ENCODE data around the gene SGO2.
A peak's percentile ranks its signal among the peaks of the same experiment; 100 is the strongest.
"Not testable (repeated sequence)": the region's sequence is repeated elsewhere in the genome, so short reads cannot be mapped to it uniquely, and the experiment has no call there.

SGO2 gene

DNA sequence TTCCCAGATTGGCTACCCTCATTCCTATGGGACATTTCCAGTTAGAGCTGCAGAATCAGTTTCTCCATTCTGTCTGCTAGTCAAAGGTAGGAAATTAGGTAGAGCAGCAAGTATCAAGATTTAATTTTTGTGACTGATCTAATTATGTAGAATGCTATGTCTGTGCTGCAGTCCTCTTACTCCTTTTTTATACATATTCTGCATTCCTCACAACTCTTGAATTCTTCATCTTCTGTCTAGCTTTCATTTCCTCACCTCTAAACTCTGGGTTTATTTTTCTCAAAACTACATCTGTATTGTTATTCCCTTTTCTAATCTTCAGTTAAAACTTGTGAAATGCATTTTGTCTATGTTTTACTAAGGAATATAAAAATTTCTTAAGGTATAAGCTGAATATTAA lies 8.6 kb downstream of the SGO2 start:
- TF ChIP-seq ISL1 (CRISPR knock-in tag; IDR thresholded peaks at IDR 0.05) (peak; percentile 53), OSR1 (CRISPR knock-in tag; IDR thresholded peaks at IDR 0.05) (no peak), SNAI2 (CRISPR knock-in tag; IDR thresholded peaks at IDR 0.05) (no peak)
- ATAC-seq: peak; percentile 58

DNA sequence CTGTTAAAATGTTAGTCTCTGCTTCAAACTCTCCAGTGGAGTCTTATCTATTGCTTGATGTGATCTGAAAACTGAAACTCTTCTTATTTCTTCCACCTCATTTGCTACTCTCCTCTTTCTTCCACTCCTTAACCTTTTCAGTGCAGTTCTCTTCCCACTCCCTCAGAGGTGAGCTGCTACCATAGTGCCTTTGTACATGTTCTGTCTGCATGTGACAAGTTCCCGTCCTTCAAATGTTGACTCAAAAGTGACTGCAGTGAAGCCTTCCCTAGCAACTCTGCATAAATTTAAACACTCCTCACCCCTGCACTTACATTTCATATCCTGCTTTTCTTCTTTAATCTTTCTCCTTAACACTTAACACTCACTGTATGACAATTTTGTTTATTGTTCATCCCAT lies 12.1 kb downstream of the SGO2 start:
- TF ChIP-seq, protein P1, sequence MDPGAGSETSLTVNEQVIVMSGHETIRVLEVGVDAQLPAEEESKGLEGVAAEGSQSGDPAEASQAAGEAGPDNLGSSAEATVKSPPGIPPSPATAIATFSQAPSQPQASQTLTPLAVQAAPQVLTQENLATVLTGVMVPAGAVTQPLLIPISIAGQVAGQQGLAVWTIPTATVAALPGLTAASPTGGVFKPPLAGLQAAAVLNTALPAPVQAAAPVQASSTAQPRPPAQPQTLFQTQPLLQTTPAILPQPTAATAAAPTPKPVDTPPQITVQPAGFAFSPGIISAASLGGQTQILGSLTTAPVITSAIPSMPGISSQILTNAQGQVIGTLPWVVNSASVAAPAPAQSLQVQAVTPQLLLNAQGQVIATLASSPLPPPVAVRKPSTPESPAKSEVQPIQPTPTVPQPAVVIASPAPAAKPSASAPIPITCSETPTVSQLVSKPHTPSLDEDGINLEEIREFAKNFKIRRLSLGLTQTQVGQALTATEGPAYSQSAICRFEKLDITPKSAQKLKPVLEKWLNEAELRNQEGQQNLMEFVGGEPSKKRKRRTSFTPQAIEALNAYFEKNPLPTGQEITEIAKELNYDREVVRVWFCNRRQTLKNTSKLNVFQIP (CRISPR knock-in tag; IDR thresholded peaks at IDR 0.05; ENCODE audit: borderline replicate concordance, low read depth): no peak
- no peak for TF ChIP-seq ESRRG (CRISPR knock-in tag; IDR thresholded peaks at IDR 0.05)
- no peak for TF ChIP-seq ZFP30 (CRISPR knock-in tag; IDR thresholded peaks at IDR 0.05)
- no peak for TF ChIP-seq TCF4 (CRISPR knock-in tag; IDR thresholded peaks at IDR 0.05; ENCODE audit: borderline replicate concordance)
- no peak for TF ChIP-seq PPARA (CRISPR knock-in tag; IDR thresholded peaks at IDR 0.05; ENCODE audit: borderline replicate concordance)
- TF ChIP-seq TOX (CRISPR knock-in tag; IDR thresholded peaks at IDR 0.05; ENCODE audit: borderline replicate concordance): no peak
- ATAC-seq: no peak; the same call in 2 of the 3 replicates

DNA sequence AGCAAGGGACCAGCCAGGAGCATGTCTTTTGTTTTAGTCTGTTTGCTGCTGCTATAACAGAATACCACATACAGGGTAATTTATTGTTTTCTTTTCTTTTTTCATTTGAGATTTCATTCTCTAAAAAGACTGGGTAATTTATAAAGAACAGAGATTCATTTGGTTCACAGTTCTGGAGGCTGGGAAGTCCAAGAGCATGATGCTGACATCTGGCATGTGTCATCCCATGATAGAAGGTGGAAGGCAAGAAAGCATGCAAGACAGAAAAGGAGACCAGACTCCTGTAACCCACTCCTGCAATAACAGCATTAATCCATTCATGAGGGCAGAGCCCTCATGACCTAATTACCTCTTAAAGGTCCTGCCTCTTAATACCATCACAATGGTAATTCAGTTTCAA lies 14.8 kb downstream of the SGO2 start:
- no peak for ATAC-seq

DNA sequence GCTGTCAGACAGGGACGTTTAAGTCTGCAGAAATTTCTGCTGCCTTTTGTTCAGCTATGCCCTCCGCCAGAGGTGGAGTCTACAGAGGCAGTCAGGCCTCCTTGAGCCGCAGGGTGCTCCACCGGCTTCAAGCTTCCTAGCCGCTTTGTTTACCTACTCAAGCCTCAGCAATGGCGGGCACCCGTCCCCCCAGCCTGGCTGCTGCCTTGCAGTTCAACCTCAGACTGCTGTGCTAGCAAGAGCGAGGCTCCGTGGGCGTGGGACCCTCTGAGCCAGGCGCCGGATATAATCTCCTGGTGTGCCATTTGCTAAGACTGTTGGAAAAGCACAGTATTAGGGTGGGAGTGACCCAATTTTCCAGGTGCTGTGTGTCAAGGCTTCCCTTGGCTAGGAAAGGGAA lies 40.6 kb downstream of the SGO2 start:
- ATAC-seq: not testable (repeated sequence)

More for the DNA sequence above, 14.8 kb downstream of the SGO2 start:
- TF ChIP-seq OSR1 (CRISPR knock-in tag; IDR thresholded peaks at IDR 0.05) (no peak), ARNTL (CRISPR knock-in tag; IDR thresholded peaks at IDR 0.05; ENCODE audit: borderline replicate concordance, low read depth) (no peak), RARB (CRISPR knock-in tag; IDR thresholded peaks at IDR 0.05) (no peak), ZFP30 (CRISPR knock-in tag; IDR thresholded peaks at IDR 0.05) (no peak), TCF4 (CRISPR knock-in tag; IDR thresholded peaks at IDR 0.05; ENCODE audit: borderline replicate concordance) (no peak), ZNF565 (CRISPR knock-in tag; conservative IDR thresholded peaks at IDR 0.05; ENCODE audit: low read depth) (no peak), ISL1 (CRISPR knock-in tag; IDR thresholded peaks at IDR 0.05) (no peak), GLIS3 (CRISPR knock-in tag; IDR thresholded peaks at IDR 0.05) (no peak), TOX (CRISPR knock-in tag; IDR thresholded peaks at IDR 0.05; ENCODE audit: borderline replicate concordance) (no peak), BACH2 (CRISPR knock-in tag; IDR thresholded peaks at IDR 0.05; ENCODE audit: borderline replicate concordance) (no peak), PPARA (CRISPR knock-in tag; IDR thresholded peaks at IDR 0.05; ENCODE audit: borderline replicate concordance) (no peak), ZNF70 (CRISPR knock-in tag; IDR thresholded peaks at IDR 0.05) (no peak), ZFP3 (CRISPR knock-in tag; IDR thresholded peaks at IDR 0.05) (no peak), ESRRG (CRISPR knock-in tag; IDR thresholded peaks at IDR 0.05) (no peak), SNAI2 (CRISPR knock-in tag; IDR thresholded peaks at IDR 0.05) (no peak)
- TF ChIP-seq, protein P1 (CRISPR knock-in tag; IDR thresholded peaks at IDR 0.05; ENCODE audit: borderline replicate concordance, low read depth): no peak
- TF ChIP-seq, protein P2, sequence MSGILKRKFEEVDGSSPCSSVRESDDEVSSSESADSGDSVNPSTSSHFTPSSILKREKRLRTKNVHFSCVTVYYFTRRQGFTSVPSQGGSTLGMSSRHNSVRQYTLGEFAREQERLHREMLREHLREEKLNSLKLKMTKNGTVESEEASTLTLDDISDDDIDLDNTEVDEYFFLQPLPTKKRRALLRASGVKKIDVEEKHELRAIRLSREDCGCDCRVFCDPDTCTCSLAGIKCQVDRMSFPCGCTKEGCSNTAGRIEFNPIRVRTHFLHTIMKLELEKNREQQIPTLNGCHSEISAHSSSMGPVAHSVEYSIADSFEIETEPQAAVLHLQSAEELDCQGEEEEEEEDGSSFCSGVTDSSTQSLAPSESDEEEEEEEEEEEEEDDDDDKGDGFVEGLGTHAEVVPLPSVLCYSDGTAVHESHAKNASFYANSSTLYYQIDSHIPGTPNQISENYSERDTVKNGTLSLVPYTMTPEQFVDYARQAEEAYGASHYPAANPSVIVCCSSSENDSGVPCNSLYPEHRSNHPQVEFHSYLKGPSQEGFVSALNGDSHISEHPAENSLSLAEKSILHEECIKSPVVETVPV (CRISPR knock-in tag; IDR thresholded peaks at IDR 0.05): no peak
- TF ChIP-seq, protein P3, sequence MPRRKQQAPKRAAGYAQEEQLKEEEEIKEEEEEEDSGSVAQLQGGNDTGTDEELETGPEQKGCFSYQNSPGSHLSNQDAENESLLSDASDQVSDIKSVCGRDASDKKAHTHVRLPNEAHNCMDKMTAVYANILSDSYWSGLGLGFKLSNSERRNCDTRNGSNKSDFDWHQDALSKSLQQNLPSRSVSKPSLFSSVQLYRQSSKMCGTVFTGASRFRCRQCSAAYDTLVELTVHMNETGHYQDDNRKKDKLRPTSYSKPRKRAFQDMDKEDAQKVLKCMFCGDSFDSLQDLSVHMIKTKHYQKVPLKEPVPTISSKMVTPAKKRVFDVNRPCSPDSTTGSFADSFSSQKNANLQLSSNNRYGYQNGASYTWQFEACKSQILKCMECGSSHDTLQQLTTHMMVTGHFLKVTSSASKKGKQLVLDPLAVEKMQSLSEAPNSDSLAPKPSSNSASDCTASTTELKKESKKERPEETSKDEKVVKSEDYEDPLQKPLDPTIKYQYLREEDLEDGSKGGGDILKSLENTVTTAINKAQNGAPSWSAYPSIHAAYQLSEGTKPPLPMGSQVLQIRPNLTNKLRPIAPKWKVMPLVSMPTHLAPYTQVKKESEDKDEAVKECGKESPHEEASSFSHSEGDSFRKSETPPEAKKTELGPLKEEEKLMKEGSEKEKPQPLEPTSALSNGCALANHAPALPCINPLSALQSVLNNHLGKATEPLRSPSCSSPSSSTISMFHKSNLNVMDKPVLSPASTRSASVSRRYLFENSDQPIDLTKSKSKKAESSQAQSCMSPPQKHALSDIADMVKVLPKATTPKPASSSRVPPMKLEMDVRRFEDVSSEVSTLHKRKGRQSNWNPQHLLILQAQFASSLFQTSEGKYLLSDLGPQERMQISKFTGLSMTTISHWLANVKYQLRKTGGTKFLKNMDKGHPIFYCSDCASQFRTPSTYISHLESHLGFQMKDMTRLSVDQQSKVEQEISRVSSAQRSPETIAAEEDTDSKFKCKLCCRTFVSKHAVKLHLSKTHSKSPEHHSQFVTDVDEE (CRISPR knock-in tag; IDR thresholded peaks at IDR 0.05): no peak
- TF ChIP-seq, protein P4, sequence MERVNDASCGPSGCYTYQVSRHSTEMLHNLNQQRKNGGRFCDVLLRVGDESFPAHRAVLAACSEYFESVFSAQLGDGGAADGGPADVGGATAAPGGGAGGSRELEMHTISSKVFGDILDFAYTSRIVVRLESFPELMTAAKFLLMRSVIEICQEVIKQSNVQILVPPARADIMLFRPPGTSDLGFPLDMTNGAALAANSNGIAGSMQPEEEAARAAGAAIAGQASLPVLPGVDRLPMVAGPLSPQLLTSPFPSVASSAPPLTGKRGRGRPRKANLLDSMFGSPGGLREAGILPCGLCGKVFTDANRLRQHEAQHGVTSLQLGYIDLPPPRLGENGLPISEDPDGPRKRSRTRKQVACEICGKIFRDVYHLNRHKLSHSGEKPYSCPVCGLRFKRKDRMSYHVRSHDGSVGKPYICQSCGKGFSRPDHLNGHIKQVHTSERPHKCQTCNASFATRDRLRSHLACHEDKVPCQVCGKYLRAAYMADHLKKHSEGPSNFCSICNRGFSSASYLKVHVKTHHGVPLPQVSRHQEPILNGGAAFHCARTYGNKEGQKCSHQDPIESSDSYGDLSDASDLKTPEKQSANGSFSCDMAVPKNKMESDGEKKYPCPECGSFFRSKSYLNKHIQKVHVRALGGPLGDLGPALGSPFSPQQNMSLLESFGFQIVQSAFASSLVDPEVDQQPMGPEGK (CRISPR knock-in tag; IDR thresholded peaks at IDR 0.05; ENCODE audit: borderline replicate concordance): no peak
- TF ChIP-seq, protein P5, sequence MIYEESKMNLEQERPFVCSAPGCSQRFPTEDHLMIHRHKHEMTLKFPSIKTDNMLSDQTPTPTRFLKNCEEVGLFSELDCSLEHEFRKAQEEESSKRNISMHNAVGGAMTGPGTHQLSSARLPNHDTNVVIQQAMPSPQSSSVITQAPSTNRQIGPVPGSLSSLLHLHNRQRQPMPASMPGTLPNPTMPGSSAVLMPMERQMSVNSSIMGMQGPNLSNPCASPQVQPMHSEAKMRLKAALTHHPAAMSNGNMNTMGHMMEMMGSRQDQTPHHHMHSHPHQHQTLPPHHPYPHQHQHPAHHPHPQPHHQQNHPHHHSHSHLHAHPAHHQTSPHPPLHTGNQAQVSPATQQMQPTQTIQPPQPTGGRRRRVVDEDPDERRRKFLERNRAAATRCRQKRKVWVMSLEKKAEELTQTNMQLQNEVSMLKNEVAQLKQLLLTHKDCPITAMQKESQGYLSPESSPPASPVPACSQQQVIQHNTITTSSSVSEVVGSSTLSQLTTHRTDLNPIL (CRISPR knock-in tag; IDR thresholded peaks at IDR 0.05; ENCODE audit: low read depth): no peak

All from SK-N-SH treated with all-trans-retinoic acid at 6 μM for 48 hours (cell line).